H1 (cell line): ENCODE measurements around the gene STAMBPL1.

Experiments used
- ASH2L ChIP-seq: fragments of 200-600, 300-600 bp; sonication (generic); IDR thresholded peaks from one replicate; pipeline ENCODE4 v1.7.1; 2017; ENCODE audit warnings: low read length
- ATF2 ChIP-seq: IDR thresholded peaks from 2 replicates; pipeline ENCODE4 v1.6.1; 2012; ENCODE audit warnings: low read length, inconsistent platforms
- E2F6 ChIP-seq: IDR thresholded peaks from 2 replicates; pipeline ENCODE4 v1.6.1; 2012; ENCODE audit warnings: inconsistent platforms
- POLR2A ChIP-seq, 2 experiments: IDR thresholded peaks; 1 replicate in 1 of 2; 2 replicates in 1 of 2; pipeline ENCODE4 v1.6.1; 2011; ENCODE audit warnings: low read depth in 2 of 2, low read length in 2 of 2, mild to moderate bottlenecking in 2 of 2; ENCODE audit errors: control extremely low read depth in 1 of 2
- RAD21 ChIP-seq, 2 experiments: IDR thresholded peaks in 1 of 2; conservative IDR thresholded peaks in 1 of 2; 2 replicates each; pipeline ENCODE4 v1.6.1; 2011; ENCODE audit warnings: low read depth in 2 of 2, low read length in 2 of 2, improper control_type of control experiment in 1 of 2, inconsistent platforms in 1 of 2, mild to moderate bottlenecking in 1 of 2, moderate library complexity in 1 of 2
- RFX5 ChIP-seq: IDR thresholded peaks from 2 replicates; pipeline ENCODE4 v1.6.1; 2011; ENCODE audit warnings: low read depth, low read length, improper control_type of control experiment, borderline replicate concordance
- RXRA ChIP-seq: IDR thresholded peaks from 2 replicates; pipeline ENCODE4 v1.6.1; 2011; ENCODE audit warnings: low read depth, mild to moderate bottlenecking, low read length, moderate library complexity; ENCODE audit not compliant: insufficient read depth
- SP2 ChIP-seq: IDR thresholded peaks from 2 replicates; pipeline ENCODE4 v1.6.1; 2012; ENCODE audit warnings: mild to moderate bottlenecking, low read length, inconsistent platforms
- SRF ChIP-seq: IDR thresholded peaks from 2 replicates; pipeline ENCODE4 v1.6.1; 2011; ENCODE audit warnings: mild to moderate bottlenecking, low read depth, low read length, moderate library complexity
- USF2 ChIP-seq: IDR thresholded peaks from 2 replicates; pipeline ENCODE4 v1.6.1; 2011; ENCODE audit warnings: low read length, improper control_type of control experiment
- TF ChIP-seq, protein P1 (sequence below), 3 experiments: IDR thresholded peaks; 1 replicate in 2 of 3; 2 replicates in 1 of 3; pipeline versions ENCODE4 v1.5.1 to v1.6.1; 2011; ENCODE audit warnings: low read length in 3 of 3, mild to moderate bottlenecking in 3 of 3, inconsistent platforms in 2 of 3, low read depth in 1 of 3, moderate library complexity in 1 of 3; ENCODE audit not compliant: insufficient read depth in 1 of 3; ENCODE audit errors: control extremely low read depth in 1 of 3

DNA sequence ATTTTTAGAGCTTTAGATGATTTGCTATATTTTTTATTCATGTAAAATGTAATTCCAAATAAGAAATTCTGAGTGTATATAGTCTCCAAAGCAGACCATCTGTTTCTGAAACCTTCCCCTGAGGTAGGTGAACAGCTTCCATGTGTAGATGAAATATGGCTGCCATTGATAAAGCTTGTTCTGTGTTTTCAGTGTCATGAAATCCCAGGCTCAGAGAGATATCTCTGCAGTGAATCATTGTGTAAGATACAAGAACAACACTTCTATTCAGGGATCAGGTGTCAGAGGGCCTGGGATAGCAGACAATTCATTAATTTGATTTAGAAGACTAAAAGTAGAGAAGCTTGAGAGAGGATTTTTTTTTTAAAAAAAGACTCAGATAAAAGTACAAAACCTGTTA is 43.5 kb downstream of the STAMBPL1 start:
- TF ChIP-seq, protein P1, sequence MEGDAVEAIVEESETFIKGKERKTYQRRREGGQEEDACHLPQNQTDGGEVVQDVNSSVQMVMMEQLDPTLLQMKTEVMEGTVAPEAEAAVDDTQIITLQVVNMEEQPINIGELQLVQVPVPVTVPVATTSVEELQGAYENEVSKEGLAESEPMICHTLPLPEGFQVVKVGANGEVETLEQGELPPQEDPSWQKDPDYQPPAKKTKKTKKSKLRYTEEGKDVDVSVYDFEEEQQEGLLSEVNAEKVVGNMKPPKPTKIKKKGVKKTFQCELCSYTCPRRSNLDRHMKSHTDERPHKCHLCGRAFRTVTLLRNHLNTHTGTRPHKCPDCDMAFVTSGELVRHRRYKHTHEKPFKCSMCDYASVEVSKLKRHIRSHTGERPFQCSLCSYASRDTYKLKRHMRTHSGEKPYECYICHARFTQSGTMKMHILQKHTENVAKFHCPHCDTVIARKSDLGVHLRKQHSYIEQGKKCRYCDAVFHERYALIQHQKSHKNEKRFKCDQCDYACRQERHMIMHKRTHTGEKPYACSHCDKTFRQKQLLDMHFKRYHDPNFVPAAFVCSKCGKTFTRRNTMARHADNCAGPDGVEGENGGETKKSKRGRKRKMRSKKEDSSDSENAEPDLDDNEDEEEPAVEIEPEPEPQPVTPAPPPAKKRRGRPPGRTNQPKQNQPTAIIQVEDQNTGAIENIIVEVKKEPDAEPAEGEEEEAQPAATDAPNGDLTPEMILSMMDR (IDR thresholded peaks at IDR 0.05; ENCODE audit: control extremely low read depth in 1 of 3, insufficient read depth in 1 of 3, low read depth in 1 of 3, low read length in 3 of 3): no peak
- TF ChIP-seq ASH2L (no peak), RFX5 (no peak), ATF2 (no peak), USF2 (no peak), E2F6 (no peak), POLR2A (IDR thresholded peaks at IDR 0.05; ENCODE audit: control extremely low read depth in 1 of 2, low read depth in 2 of 2, low read length in 2 of 2) (no peak), SRF (no peak), SP2 (no peak), RAD21 (IDR thresholded peaks at IDR 0.05 in 1 of 2, conservative IDR thresholded peaks at IDR 0.05 in 1 of 2; ENCODE audit: low read depth in 2 of 2, low read length in 2 of 2) (no peak), RXRA (no peak)
